ENCODE data around the gene ZDHHC17.

The ZDHHC17 gene

GRCh38 chr12:76872415-76872814 lies 108.5 kb downstream of the ZDHHC17 start:
- Histone ChIP-seq H3K9ac (ENCODE audit: low read length) (no peak overlapping the region), H3K9me3 (ENCODE audit: control insufficient read depth, low read length) (no peaks in the 10 kb centered on the region), H3K4me1 (ENCODE audit: control insufficient read depth, insufficient read depth, low read length) (peaks cover 4% of the 10 kb centered on the region), H3K36me3 (ENCODE audit: control insufficient read depth, insufficient read depth, low read length) (no peaks in the 10 kb centered on the region), H3K4me3 (ENCODE audit: low read length) (no peak overlapping the region), H3K27me3 (ENCODE audit: control insufficient read depth, insufficient read depth, low read length) (peaks cover 6% of the 10 kb centered on the region)

- Histone ChIP-seq H3K9ac (ENCODE audit: low read length) (no peak overlapping the region), H3K36me3 (ENCODE audit: control insufficient read depth, insufficient read depth, low read length) (no peaks in the 10 kb centered on the region), H3K27me3 (ENCODE audit: control insufficient read depth, insufficient read depth, low read length) (peaks cover 15% of the 10 kb centered on the region), H3K9me3 (ENCODE audit: control insufficient read depth, low read length) (no peaks in the 10 kb centered on the region), H3K4me3 (ENCODE audit: low read length) (no peak overlapping the region), H3K4me1 (ENCODE audit: control insufficient read depth, insufficient read depth, low read length) (peaks cover 7% of the 10 kb centered on the region)
Measured at GRCh38 chr12:76874027-76874426, 110.1 kb downstream of the ZDHHC17 start.

GRCh38 chr12:76874491-76875190 lies 110.7 kb downstream of the ZDHHC17 start:
- Histone ChIP-seq H3K4me1 (ENCODE audit: control insufficient read depth, insufficient read depth, low read length) (peaks cover 9% of the 10 kb centered on the region), H3K9ac (ENCODE audit: low read length) (no peak overlapping the region), H3K36me3 (ENCODE audit: control insufficient read depth, insufficient read depth, low read length) (no peaks in the 10 kb centered on the region), H3K9me3 (ENCODE audit: control insufficient read depth, low read length) (no peaks in the 10 kb centered on the region), H3K4me3 (ENCODE audit: low read length) (no peak overlapping the region), H3K27me3 (ENCODE audit: control insufficient read depth, insufficient read depth, low read length) (peaks cover 15% of the 10 kb centered on the region)

- peaks cover 15% of the 10 kb centered on the region for H3K27me3 ChIP-seq (ENCODE audit: control insufficient read depth, insufficient read depth, low read length)
- peaks cover 13% of the 10 kb centered on the region for H3K4me1 ChIP-seq (ENCODE audit: control insufficient read depth, insufficient read depth, low read length)
- H3K9ac ChIP-seq (ENCODE audit: low read length): no peak overlapping the region
- no peaks in the 10 kb centered on the region for H3K36me3 ChIP-seq (ENCODE audit: control insufficient read depth, insufficient read depth, low read length)
- no peaks in the 10 kb centered on the region for H3K9me3 ChIP-seq (ENCODE audit: control insufficient read depth, low read length)
- H3K4me3 ChIP-seq (ENCODE audit: low read length): no peak overlapping the region
Measured at GRCh38 chr12:76876696-76877229, 112.8 kb downstream of the ZDHHC17 start.

- Histone ChIP-seq H3K4me3 (ENCODE audit: low read length) (peak overlapping the region; percentile 28), H3K27me3 (ENCODE audit: control insufficient read depth, insufficient read depth, low read length) (peaks cover 15% of the 10 kb centered on the region), H3K36me3 (ENCODE audit: control insufficient read depth, insufficient read depth, low read length) (no peaks in the 10 kb centered on the region), H3K4me1 (ENCODE audit: control insufficient read depth, insufficient read depth, low read length) (peaks cover 13% of the 10 kb centered on the region), H3K9me3 (ENCODE audit: control insufficient read depth, low read length) (no peaks in the 10 kb centered on the region), H3K9ac (ENCODE audit: low read length) (peak overlapping the region; percentile 65)
Measured at GRCh38 chr12:76878099-76878898, 114.4 kb downstream of the ZDHHC17 start.

- Histone ChIP-seq H3K4me1 (ENCODE audit: control insufficient read depth, insufficient read depth, low read length) (peaks cover 13% of the 10 kb centered on the region), H3K9ac (ENCODE audit: low read length) (peak within 1 kb of the TSS; percentile 65), H3K4me3 (ENCODE audit: low read length) (peak within 1 kb of the TSS; percentile 28), H3K36me3 (ENCODE audit: control insufficient read depth, insufficient read depth, low read length) (no peaks in the 10 kb centered on the region), H3K27me3 (ENCODE audit: control insufficient read depth, insufficient read depth, low read length) (peaks cover 15% of the 10 kb centered on the region), H3K9me3 (ENCODE audit: control insufficient read depth, low read length) (no peaks in the 10 kb centered on the region)
Measured at GRCh38 chr12:76878899-76879709, 115.2 kb downstream of the ZDHHC17 start, which contains the start of gene CSRP2. TSS of gene CSRP2 (minus strand) at chr12:76879019. CDS start at chr12:76866260, 12,759 bp downstream.

GRCh38 chr12:76879710-76880518 lies 116.0 kb downstream of the ZDHHC17 start:
- Histone ChIP-seq H3K36me3 (ENCODE audit: control insufficient read depth, insufficient read depth, low read length) (no peaks in the 10 kb centered on the region), H3K9ac (ENCODE audit: low read length) (peak overlapping the region; percentile 58), H3K27me3 (ENCODE audit: control insufficient read depth, insufficient read depth, low read length) (peaks cover 15% of the 10 kb centered on the region), H3K4me3 (ENCODE audit: low read length) (no peak overlapping the region), H3K4me1 (ENCODE audit: control insufficient read depth, insufficient read depth, low read length) (peaks cover 13% of the 10 kb centered on the region), H3K9me3 (ENCODE audit: control insufficient read depth, low read length) (no peaks in the 10 kb centered on the region)

GRCh38 chr12:76880519-76881023 lies 116.7 kb downstream of the ZDHHC17 start:
- peaks cover 13% of the 10 kb centered on the region for H3K4me1 ChIP-seq (ENCODE audit: control insufficient read depth, insufficient read depth, low read length)
- no peak overlapping the region for H3K4me3 ChIP-seq (ENCODE audit: low read length)

GRCh38 chr12:76881142-76881541 lies 117.2 kb downstream of the ZDHHC17 start:
- Histone ChIP-seq H3K4me3 (ENCODE audit: low read length) (no peak overlapping the region), H3K9me3 (ENCODE audit: control insufficient read depth, low read length) (no peaks in the 10 kb centered on the region), H3K36me3 (ENCODE audit: control insufficient read depth, insufficient read depth, low read length) (no peaks in the 10 kb centered on the region), H3K4me1 (ENCODE audit: control insufficient read depth, insufficient read depth, low read length) (peaks cover 13% of the 10 kb centered on the region), H3K27me3 (ENCODE audit: control insufficient read depth, insufficient read depth, low read length) (peaks cover 15% of the 10 kb centered on the region), H3K9ac (ENCODE audit: low read length) (no peak overlapping the region)

More at GRCh38 chr12:76880519-76881023, 116.7 kb downstream of the ZDHHC17 start:
- Histone ChIP-seq H3K9me3 (ENCODE audit: control insufficient read depth, low read length) (no peaks in the 10 kb centered on the region), H3K9ac (ENCODE audit: low read length) (no peak overlapping the region), H3K36me3 (ENCODE audit: control insufficient read depth, insufficient read depth, low read length) (no peaks in the 10 kb centered on the region), H3K27me3 (ENCODE audit: control insufficient read depth, insufficient read depth, low read length) (peaks cover 15% of the 10 kb centered on the region)

- no peak overlapping the region for H3K4me3 ChIP-seq (ENCODE audit: low read length)
- no peak overlapping the region for H3K9ac ChIP-seq (ENCODE audit: low read length)
- no peaks in the 10 kb centered on the region for H3K36me3 ChIP-seq (ENCODE audit: control insufficient read depth, insufficient read depth, low read length)
- peaks cover 9% of the 10 kb centered on the region for H3K27me3 ChIP-seq (ENCODE audit: control insufficient read depth, insufficient read depth, low read length)
- peaks cover 13% of the 10 kb centered on the region for H3K4me1 ChIP-seq (ENCODE audit: control insufficient read depth, insufficient read depth, low read length)
- H3K9me3 ChIP-seq (ENCODE audit: control insufficient read depth, low read length): no peaks in the 10 kb centered on the region
Measured at GRCh38 chr12:76882367-76882766, 118.5 kb downstream of the ZDHHC17 start.

GRCh38 chr12:76883151-76883550 lies 119.2 kb downstream of the ZDHHC17 start:
- Histone ChIP-seq H3K4me3 (ENCODE audit: low read length) (no peak overlapping the region), H3K36me3 (ENCODE audit: control insufficient read depth, insufficient read depth, low read length) (no peaks in the 10 kb centered on the region), H3K4me1 (ENCODE audit: control insufficient read depth, insufficient read depth, low read length) (peaks cover 13% of the 10 kb centered on the region), H3K27me3 (ENCODE audit: control insufficient read depth, insufficient read depth, low read length) (peaks cover 7% of the 10 kb centered on the region), H3K9me3 (ENCODE audit: control insufficient read depth, low read length) (no peaks in the 10 kb centered on the region), H3K9ac (ENCODE audit: low read length) (no peak overlapping the region)

Measured in mucosa of stomach (tissue), 1 donor.